ENCODE data around the gene RELB. TPM values are rescaled to one million over a fixed set of nuclear protein-coding genes. Genes with fewer than 3 reads are reported as not detected.

RELB gene
- polyA plus RNA-seq, 2 of the 4 experiments (the other 2 are of a cell fraction): 8.1 to 9.6 TPM

- FAIRE-seq: no peak
- 95% methylated on average over 25 of the region's 25 CpGs for WGBS (ENCODE audit: missing lambda C conversion rate)
- H3K9me3 ChIP-seq: no peaks in the 10 kb centered on the region
- TF ChIP-seq GATA3 (IDR thresholded peaks at IDR 0.05; ENCODE audit: borderline replicate concordance): no peak
- no peak for TF ChIP-seq CBX8 (IDR thresholded peaks at IDR 0.05)
- no peak for TF ChIP-seq FOSB (CRISPR knock-in tag; IDR thresholded peaks at IDR 0.05)
- TF ChIP-seq JUNB (IDR thresholded peaks at IDR 0.05): no peak
- no peak for TF ChIP-seq HOXB5 (CRISPR knock-in tag; IDR thresholded peaks at IDR 0.05)
- TF ChIP-seq NPAS2 (CRISPR knock-in tag; IDR thresholded peaks at IDR 0.05; ENCODE audit: borderline replicate concordance): no peak
- no peak for TF ChIP-seq SREBF2 (IDR thresholded peaks at IDR 0.05)
- TF ChIP-seq, protein P1, sequence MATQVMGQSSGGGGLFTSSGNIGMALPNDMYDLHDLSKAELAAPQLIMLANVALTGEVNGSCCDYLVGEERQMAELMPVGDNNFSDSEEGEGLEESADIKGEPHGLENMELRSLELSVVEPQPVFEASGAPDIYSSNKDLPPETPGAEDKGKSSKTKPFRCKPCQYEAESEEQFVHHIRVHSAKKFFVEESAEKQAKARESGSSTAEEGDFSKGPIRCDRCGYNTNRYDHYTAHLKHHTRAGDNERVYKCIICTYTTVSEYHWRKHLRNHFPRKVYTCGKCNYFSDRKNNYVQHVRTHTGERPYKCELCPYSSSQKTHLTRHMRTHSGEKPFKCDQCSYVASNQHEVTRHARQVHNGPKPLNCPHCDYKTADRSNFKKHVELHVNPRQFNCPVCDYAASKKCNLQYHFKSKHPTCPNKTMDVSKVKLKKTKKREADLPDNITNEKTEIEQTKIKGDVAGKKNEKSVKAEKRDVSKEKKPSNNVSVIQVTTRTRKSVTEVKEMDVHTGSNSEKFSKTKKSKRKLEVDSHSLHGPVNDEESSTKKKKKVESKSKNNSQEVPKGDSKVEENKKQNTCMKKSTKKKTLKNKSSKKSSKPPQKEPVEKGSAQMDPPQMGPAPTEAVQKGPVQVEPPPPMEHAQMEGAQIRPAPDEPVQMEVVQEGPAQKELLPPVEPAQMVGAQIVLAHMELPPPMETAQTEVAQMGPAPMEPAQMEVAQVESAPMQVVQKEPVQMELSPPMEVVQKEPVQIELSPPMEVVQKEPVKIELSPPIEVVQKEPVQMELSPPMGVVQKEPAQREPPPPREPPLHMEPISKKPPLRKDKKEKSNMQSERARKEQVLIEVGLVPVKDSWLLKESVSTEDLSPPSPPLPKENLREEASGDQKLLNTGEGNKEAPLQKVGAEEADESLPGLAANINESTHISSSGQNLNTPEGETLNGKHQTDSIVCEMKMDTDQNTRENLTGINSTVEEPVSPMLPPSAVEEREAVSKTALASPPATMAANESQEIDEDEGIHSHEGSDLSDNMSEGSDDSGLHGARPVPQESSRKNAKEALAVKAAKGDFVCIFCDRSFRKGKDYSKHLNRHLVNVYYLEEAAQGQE (IDR thresholded peaks at IDR 0.05): no peak
- no peak for TF ChIP-seq RFX5 (IDR thresholded peaks at IDR 0.05)
- no peak for TF ChIP-seq HOXA7 (CRISPR knock-in tag; IDR thresholded peaks at IDR 0.05)
- no peak for TF ChIP-seq MAFK (IDR thresholded peaks at IDR 0.05; ENCODE audit: partially characterized antibody)
- TF ChIP-seq HEYL (CRISPR knock-in tag; IDR thresholded peaks at IDR 0.05): no peak
- H3K4me2 ChIP-seq: no peak overlapping the region
- ATAC-seq: no peak
- H3K4me1 ChIP-seq: peaks cover 8% of the 10 kb centered on the region
- ChIA-PET CTCF (interaction anchor here (1.1 to 2.9 kb wide), 2 partner anchors 10 to 13 kb away, joined by 3 to 42 read pairs; no protein-coding TSS in a partner anchor), POLR2A (no interaction called here)
- no peak for DNase-seq (ENCODE audit: low read depth in 1 of 2, low spot score in 1 of 2)
- no peak overlapping the region for H3K4me3 ChIP-seq
- H3K27ac ChIP-seq: no peak overlapping the region
These were observed 70.3 kb downstream of the RELB start for GRCh38 chr19:45071545-45071938.

- DNase-seq (ENCODE audit: low read depth in 1 of 2, low spot score in 1 of 2) (no peak), ATAC-seq (no peak), FAIRE-seq (no peak)
- no peak overlapping the region for H3K27ac ChIP-seq
- no peaks in the 10 kb centered on the region for H3K9me3 ChIP-seq
- 89% methylated on average over 26 of the region's 34 CpGs for WGBS (ENCODE audit: missing lambda C conversion rate)
- no peak for TF ChIP-seq GATA3 (IDR thresholded peaks at IDR 0.05; ENCODE audit: borderline replicate concordance)
- TF ChIP-seq POLR2AphosphoS2 (conservative IDR thresholded peaks at IDR 0.05; ENCODE audit: low read length): no peak
- TF ChIP-seq EHF (CRISPR knock-in tag; IDR thresholded peaks at IDR 0.05): no peak
- no peak for TF ChIP-seq HDAC2 (IDR thresholded peaks at IDR 0.05)
- TF ChIP-seq PHF8 (IDR thresholded peaks at IDR 0.05; ENCODE audit: borderline replicate concordance, low read depth): no peak
- no peak for TF ChIP-seq ZC3H11A (IDR thresholded peaks at IDR 0.05)
- TF ChIP-seq SREBF2 (IDR thresholded peaks at IDR 0.05): no peak
- no peak for TF ChIP-seq MAFK (IDR thresholded peaks at IDR 0.05; ENCODE audit: partially characterized antibody)
- no peak for TF ChIP-seq HMGXB4 (CRISPR knock-in tag; IDR thresholded peaks at IDR 0.05; ENCODE audit: borderline replicate concordance)
- no peak for TF ChIP-seq TFCP2L1 (CRISPR knock-in tag; IDR thresholded peaks at IDR 0.05)
- no peak for TF ChIP-seq CBX8 (IDR thresholded peaks at IDR 0.05)
- no peak for TF ChIP-seq E2F6 (IDR thresholded peaks at IDR 0.05; ENCODE audit: borderline replicate concordance, low read depth)
- no peak for TF ChIP-seq POLR2A (IDR thresholded peaks at IDR 0.05; ENCODE audit: low read length)
- ChIA-PET CTCF (interaction anchor here (0.7 to 2.9 kb wide), 4 partner anchors 10 to 283 kb away, joined by 3 to 42 read pairs (median 3); no protein-coding TSS in a partner anchor), POLR2A (interaction anchor here (0.8 kb wide), 1 partner anchor 34 kb away, joined by 4 read pairs; the partner anchor contains the start of gene CLASRP)
- no peak overlapping the region for H3K4me3 ChIP-seq
- no peak overlapping the region for H3K4me2 ChIP-seq
- peaks cover 14% of the 10 kb centered on the region for H3K4me1 ChIP-seq
These were observed 70.9 kb downstream of the RELB start for GRCh38 chr19:45071969-45072790.

Measured in A549 (cell line).